H1 (cell line): ENCODE results near the gene DYNC1LI1. TPM values are rescaled to one million over a fixed set of nuclear protein-coding genes. Genes with fewer than 3 reads are reported as not detected.

ENCODE experiments used
- CTCF ChIA-PET: fragments of 300-600 bp; sonication (Branson Sonifier 250); formaldehyde crosslinking; loops from one replicate; lab custom pipeline; 2021; ENCODE audit not compliant: partially characterized antibody; lab: Charles Lee
- POLR2A ChIA-PET: fragments of 300-600 bp; sonication (Branson Sonifier 250); formaldehyde crosslinking; loops from one replicate; lab custom pipeline; 2021; ENCODE audit warnings: inconsistent platforms; ENCODE audit not compliant: partially characterized antibody; lab: Charles Lee
- DNase-seq, 2 experiments: peaks; one replicate each; pipeline versions ENCODE4 v3.0.0 to v3.0.0-alpha.2; 2010 to 2022; ENCODE audit warnings: low spot score in 2 of 2, low read depth in 1 of 2, mixed read lengths in 1 of 2
- FAIRE-seq: peaks from 2 replicates; lab custom pipeline; 2011; peaks lifted over from hg19 to GRCh38; lab: Jason Lieb, UNC
- H2AFZ ChIP-seq: 2 replicates; pipeline ENCODE4 v1.8.1; 2012; ENCODE audit warnings: low read length, inconsistent platforms
- H2AK5ac ChIP-seq: 2 replicates; pipeline ENCODE4 v1.6.1; 2013; ENCODE audit warnings: low read depth, low read length
- H2BK120ac ChIP-seq: replicated peaks from 2 replicates; pipeline ENCODE3; 2013; ENCODE audit warnings: low read depth, low read length, inconsistent platforms
- H2BK12ac ChIP-seq: 2 replicates; pipeline ENCODE4 v1.6.1; 2013; ENCODE audit warnings: low read depth, low read length
- H2BK15ac ChIP-seq: 2 replicates; pipeline ENCODE4 v1.6.1; 2013; ENCODE audit warnings: low read length
- H2BK20ac ChIP-seq: 2 replicates; pipeline ENCODE4 v1.6.1; 2013; ENCODE audit warnings: low read length
- H2BK5ac ChIP-seq: 2 replicates; pipeline ENCODE4 v1.6.1; 2013; ENCODE audit warnings: low read depth, low read length
- H3K14ac ChIP-seq: 2 replicates; pipeline ENCODE4 v1.6.1; 2013; ENCODE audit warnings: inconsistent platforms; ENCODE audit not compliant: insufficient read length
- H3K18ac ChIP-seq: 2 replicates; pipeline ENCODE4 v1.6.1; 2013; ENCODE audit warnings: low read length; ENCODE audit errors: extremely low read depth
- H3K23ac ChIP-seq: 2 replicates; pipeline ENCODE4 v1.6.1; 2013; ENCODE audit warnings: inconsistent platforms; ENCODE audit not compliant: insufficient read length
- H3K23me2 ChIP-seq: 2 replicates; pipeline ENCODE4 v1.6.1; 2013; ENCODE audit warnings: low read depth, low read length
- H3K27ac ChIP-seq: 2 replicates; pipeline ENCODE4 v1.6.1; 2011; ENCODE audit warnings: low read depth, low read length, inconsistent platforms
- H3K27me3 ChIP-seq, 4 experiments: replicated peaks in 1 of 4; 1 replicate in 1 of 4; 2 replicates in 3 of 4; pipeline versions ENCODE4 v1.6.1 to v1.8.1; 2011 to 2013; ENCODE audit warnings: low read length in 3 of 4, mild to moderate bottlenecking in 3 of 4, inconsistent platforms in 2 of 4, mixed read lengths in 2 of 4, moderate library complexity in 1 of 4; ENCODE audit not compliant: control insufficient read depth in 3 of 4, insufficient read depth in 3 of 4; ENCODE audit errors: extremely low read depth in 1 of 4
- H3K36me3 ChIP-seq, 4 experiments: 2 replicates each; pipeline versions ENCODE4 v1.6.1 to v1.8.1; 2011 to 2013; ENCODE audit warnings: mild to moderate bottlenecking in 4 of 4, low read length in 3 of 4, moderate library complexity in 2 of 4, control low read depth in 1 of 4, inconsistent platforms in 1 of 4; ENCODE audit not compliant: insufficient read depth in 4 of 4, control insufficient read depth in 2 of 4
- H3K4ac ChIP-seq: replicated peaks from 2 replicates; pipeline ENCODE3; 2013; ENCODE audit warnings: low read length, low read depth, mixed read lengths, inconsistent platforms; ENCODE audit not compliant: insufficient read length
- H3K4me1 ChIP-seq, 4 experiments: replicated peaks in 1 of 4; 1 replicate in 1 of 4; 2 replicates in 3 of 4; pipeline versions ENCODE4 v1.6.1 to v1.8.1; 2011 to 2013; ENCODE audit warnings: low read length in 3 of 4, inconsistent platforms in 2 of 4, mixed read lengths in 1 of 4; ENCODE audit not compliant: insufficient read depth in 4 of 4, control insufficient read depth in 3 of 4
- H3K4me2 ChIP-seq, 2 experiments: 2 replicates each; pipeline versions ENCODE4 v1.6.1 to v1.8.1; 2011 to 2013; ENCODE audit warnings: low read depth in 2 of 2, low read length in 2 of 2, control low read depth in 1 of 2, inconsistent platforms in 1 of 2, mild to moderate bottlenecking in 1 of 2; ENCODE audit not compliant: insufficient read depth in 1 of 2
- H3K4me3 ChIP-seq, 4 experiments: fragments of 200-600, 300-600 bp in 1 of 4; sonication (generic), shearing (Covaris generic), sonication (Bioruptor Twin) in 1 of 4; 2 replicates each; pipeline versions ENCODE4 v1.5.1 to v1.8.1; 2011 to 2016; ENCODE audit warnings: low read length in 4 of 4, low read depth in 3 of 4, control low read depth in 2 of 4, inconsistent platforms in 2 of 4, mild to moderate bottlenecking in 2 of 4, mixed read lengths in 1 of 4, moderate library complexity in 1 of 4; ENCODE audit not compliant: insufficient read depth in 2 of 4; ENCODE audit errors: extremely low read depth in 1 of 4
- H3K56ac ChIP-seq: replicated peaks from 2 replicates; pipeline ENCODE3; 2013; ENCODE audit warnings: low read depth, mild to moderate bottlenecking, mixed read lengths, low read length, inconsistent platforms; ENCODE audit not compliant: insufficient read length
- H3K79me1 ChIP-seq: 2 replicates; pipeline ENCODE4 v1.6.1; 2013; ENCODE audit warnings: low read depth, low read length, control low read depth
- H3K79me2 ChIP-seq, 2 experiments: 2 replicates each; pipeline versions ENCODE4 v1.6.1 to v1.8.1; 2012 to 2013; ENCODE audit warnings: low read length in 2 of 2, mild to moderate bottlenecking in 2 of 2, inconsistent platforms in 1 of 2; ENCODE audit not compliant: insufficient read depth in 2 of 2, control insufficient read depth in 1 of 2
- H3K9ac ChIP-seq, 4 experiments: replicated peaks in 1 of 4; 1 replicate in 1 of 4; 2 replicates in 3 of 4; pipeline versions ENCODE4 v1.6.1 to v1.8.1; 2011 to 2013; ENCODE audit warnings: low read depth in 3 of 4, low read length in 3 of 4, control low read depth in 2 of 4, mild to moderate bottlenecking in 2 of 4, moderate library complexity in 2 of 4, inconsistent platforms in 1 of 4; ENCODE audit errors: extremely low read depth in 1 of 4
- H3K9me3 ChIP-seq, 2 experiments: 2 replicates each; pipeline versions ENCODE4 v1.6.1 to v1.8.1; 2012 to 2013; ENCODE audit warnings: mild to moderate bottlenecking in 2 of 2, moderate library complexity in 2 of 2, control low read depth in 1 of 2, inconsistent platforms in 1 of 2, low read depth in 1 of 2, low read length in 1 of 2, mixed read lengths in 1 of 2; ENCODE audit not compliant: insufficient read depth in 2 of 2
- H4K20me1 ChIP-seq, 2 experiments: replicated peaks in 1 of 2; 2 replicates each; pipeline versions ENCODE3 to v1.8.1; 2011 to 2013; ENCODE audit warnings: inconsistent platforms in 2 of 2, low read length in 2 of 2, mild to moderate bottlenecking in 1 of 2; ENCODE audit not compliant: insufficient read depth in 2 of 2, control insufficient read depth in 1 of 2
- H4K5ac ChIP-seq: 2 replicates; pipeline ENCODE4 v1.6.1; 2013; ENCODE audit warnings: low read length, low read depth, mixed read lengths, inconsistent platforms; ENCODE audit not compliant: insufficient read length
- H4K8ac ChIP-seq: 2 replicates; pipeline ENCODE4 v1.8.0; 2013; ENCODE audit warnings: mild to moderate bottlenecking, moderate library complexity, low read length, inconsistent platforms; ENCODE audit not compliant: insufficient read depth; ENCODE audit errors: extremely low read depth
- H4K91ac ChIP-seq: replicated peaks from 2 replicates; pipeline ENCODE3; 2013; ENCODE audit warnings: low read length, mixed read lengths, inconsistent platforms; ENCODE audit not compliant: insufficient read length
- E2F6 ChIP-seq: IDR thresholded peaks from 2 replicates; pipeline ENCODE4 v1.6.1; 2012; ENCODE audit warnings: inconsistent platforms
- NANOG ChIP-seq: IDR thresholded peaks from 2 replicates; pipeline ENCODE4 v1.6.1; 2011; ENCODE audit warnings: low read length, low read depth, mild to moderate bottlenecking, inconsistent platforms; ENCODE audit not compliant: insufficient read depth, poor library complexity, severe bottlenecking
- RAD21 ChIP-seq, 2 experiments: IDR thresholded peaks in 1 of 2; conservative IDR thresholded peaks in 1 of 2; 2 replicates each; pipeline ENCODE4 v1.6.1; 2011; ENCODE audit warnings: low read depth in 2 of 2, low read length in 2 of 2, improper control_type of control experiment in 1 of 2, inconsistent platforms in 1 of 2, mild to moderate bottlenecking in 1 of 2, moderate library complexity in 1 of 2
- WGBS, 2 experiments: shearing (Covaris generic) in 1 of 2; methylation state at CpG; one replicate each; pipeline versions ENCODE4 v1.1.6 to v1.1.7; 2013 to 2015; ENCODE audit warnings: low lambda C conversion rate in 2 of 2, mixed read lengths in 2 of 2, inconsistent platforms in 1 of 2, low coverage in 1 of 2, missing lambda C conversion rate in 1 of 2; ENCODE audit not compliant: insufficient replicate concordance in 2 of 2, insufficient coverage in 1 of 2, insufficient read length in 1 of 2; ENCODE audit errors: extremely low coverage in 1 of 2, missing lambda C conversion rate in 1 of 2; 5-methylcytosine and 5-hydroxymethylcytosine counted together
- polyA plus RNA-seq, 7 experiments: library from polyadenylated mRNA; depleted of rRNA in 3 of 7; stranded (reverse) in 5 of 7; unstranded in 2 of 7; fragments of >200 nt in 5 of 7; fragments of 200-250 nt in 2 of 7; gene quantifications; 1 replicate in 5 of 7; 2 replicates in 1 of 7; 4 replicates in 1 of 7; pipeline versions ENCODE4 v1.2.1 to v1.2.3, GENCODE V29; 2011 to 2013; ENCODE audit warnings: missing spikeins in 2 of 7, mixed read lengths in 2 of 7
- total RNA-seq: library from RNA; stranded (reverse); fragmentation: NEBNext Ultra II Directional; extraction: Animal tissue kit (Norgen Biotek cat#: 25700); gene quantifications from 2 replicates; pipeline ENCODE4 v1.2.1, GENCODE V29; 2021

DYNC1LI1 gene
- total and polyA plus RNA-seq, 2 of the 8 experiments (the other 6 are each of a cell fraction or from before 2014, with no cell fraction given), result 13.6 to 45.1 TPM

- Histone ChIP-seq H3K23ac (no peak overlapping the region), H3K4me2 (peak overlapping the region; percentile 20 to 51; a peak in 2 of 4 replicates), H3K27me3 (no peaks in the 10 kb centered on the region; a peak in 2 of 7 replicates), H3K9ac (no peak overlapping the region), H4K91ac (no peak overlapping the region), H3K4ac (no peak overlapping the region), H3K79me1 (no peaks in the 10 kb centered on the region), H3K18ac (no peak overlapping the region), H3K23me2 (peaks cover 3% of the 10 kb centered on the region; the same call in 1 of the 2 replicates), H2BK120ac (no peak overlapping the region), H2AFZ (no peak overlapping the region), H4K5ac (no peak overlapping the region), H3K79me2 (no peaks in the 10 kb centered on the region), H4K20me1 (no peaks in the 10 kb centered on the region), H3K27ac (no peak overlapping the region), H2BK12ac (no peak overlapping the region), H3K14ac (no peak overlapping the region), H3K4me1 (peaks cover 3 to 17% (median 11%) of the 10 kb centered on the region in 4 experiments; a peak in 6 of 7 replicates), H3K56ac (no peak overlapping the region), H3K4me3 (no peak overlapping the region), H3K36me3 (no peaks in the 10 kb centered on the region), H2BK20ac (no peak overlapping the region), H2BK15ac (no peak overlapping the region), H2AK5ac (no peak overlapping the region), H4K8ac (no peak overlapping the region), H3K9me3 (no peaks in the 10 kb centered on the region), H2BK5ac (no peak overlapping the region)
- no peak for DNase-seq
- ChIA-PET POLR2A (interaction anchor here (0.6 kb wide), 1 partner anchor 217 kb away, joined by 4 read pairs; no protein-coding TSS in a partner anchor), CTCF (interaction anchor here (0.8 to 1.8 kb wide), 2 partner anchors 16 to 35 kb away, joined by 3 to 4 read pairs; no protein-coding TSS in a partner anchor)
- 70% methylated on average over 2 of the region's 2 CpGs; no CpG with 5 or more reads in 1 of the 2 experiments for whole genome bisulfite sequencing, 2 experiments
- TF ChIP-seq RAD21 (IDR thresholded peaks at IDR 0.05 in 1 of 2, conservative IDR thresholded peaks at IDR 0.05 in 1 of 2; ENCODE audit: low read depth in 2 of 2, low read length in 2 of 2) (no peak), E2F6 (no peak), NANOG (peak; percentile 87)
- no peak for FAIRE-seq
Observed at GRCh38 chr3:32592011-32592410, 21.4 kb upstream of the DYNC1LI1 start.
